NCI-H2196 treated with DMSO at 0.1 percent for 48 hours (cell line): ENCODE results near the gene ZDHHC14.

ENCODE experiments used
- DNase-seq: peaks from one replicate; lab custom pipeline; 2025; ENCODE audit not compliant: unreplicated experiment; lab: John Stamatoyannopoulos, UW

The ZDHHC14 gene

DNA sequence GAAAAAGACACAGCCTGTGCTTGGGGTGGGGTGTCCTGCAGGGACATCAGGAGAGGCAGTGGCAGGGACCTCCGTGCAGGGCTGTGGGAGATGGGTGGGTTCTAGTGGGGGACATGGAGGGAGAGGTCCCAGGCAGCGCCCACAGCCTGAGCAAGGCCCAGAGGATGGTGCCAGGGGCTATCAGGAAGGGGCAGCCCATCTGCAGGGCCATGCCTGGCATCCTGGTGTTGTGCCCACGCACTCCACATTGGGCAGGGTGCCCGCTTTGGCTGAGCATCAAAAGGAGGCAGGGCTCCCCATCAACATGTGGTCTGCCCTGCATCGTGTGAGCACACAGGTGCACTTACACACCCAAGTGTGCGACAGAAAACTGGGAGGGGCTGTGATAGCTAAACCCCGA, 257.8 kb downstream of the ZDHHC14 start:
- no peak for DNase-seq

DNA sequence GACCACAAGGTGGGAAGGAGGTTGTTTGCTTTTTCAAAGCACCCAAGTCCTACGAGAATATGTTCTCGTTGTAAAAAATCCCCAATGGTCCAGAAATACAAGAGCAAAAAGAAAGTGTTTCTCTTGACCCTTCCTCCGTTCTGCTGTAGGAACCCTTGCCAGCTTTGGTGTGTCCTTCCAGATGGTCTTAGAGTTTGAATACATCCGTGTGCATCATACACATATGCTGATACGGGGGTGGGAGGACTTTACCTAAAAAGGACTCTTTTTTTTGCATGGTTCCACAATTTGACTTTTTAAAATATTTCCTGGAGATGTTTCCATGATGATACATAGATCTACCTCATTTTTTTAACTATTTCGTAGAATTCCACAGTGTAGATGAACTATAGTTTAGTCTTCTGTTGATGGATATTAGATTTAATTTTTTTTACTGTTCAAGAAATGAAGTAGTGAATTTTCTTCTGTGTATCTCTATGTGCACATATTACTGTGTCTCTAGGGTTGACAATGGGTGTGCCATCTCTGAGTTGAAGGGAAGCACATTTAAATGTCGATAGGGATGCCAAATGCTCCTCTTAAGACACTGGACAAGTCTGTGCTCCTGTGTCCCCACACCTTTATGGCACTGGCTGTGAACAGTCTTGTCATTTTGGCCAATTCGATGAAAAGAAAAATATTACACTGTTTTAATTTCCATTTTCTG, 259.9 kb downstream of the ZDHHC14 start:
- DNase-seq = no peak

DNA sequence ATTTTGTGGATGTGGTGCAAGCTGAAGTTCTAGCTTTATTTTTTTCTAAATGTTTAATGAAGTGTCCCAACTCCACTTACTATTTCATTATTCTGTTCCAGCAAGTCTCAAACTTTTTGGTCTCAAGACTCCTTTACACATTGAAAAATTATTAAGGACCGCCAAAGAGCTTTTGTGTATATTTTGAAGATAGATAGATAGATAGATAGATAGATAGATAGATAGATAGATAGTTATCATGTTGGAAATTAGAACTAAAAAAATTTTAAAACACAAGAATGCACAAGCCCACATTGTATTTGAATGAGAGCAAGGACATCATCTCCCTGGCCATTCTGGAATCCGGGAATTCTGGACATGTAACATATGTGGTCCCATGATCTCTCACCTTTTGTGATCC, 260.8 kb downstream of the ZDHHC14 start:
- no peak for DNase-seq

DNA sequence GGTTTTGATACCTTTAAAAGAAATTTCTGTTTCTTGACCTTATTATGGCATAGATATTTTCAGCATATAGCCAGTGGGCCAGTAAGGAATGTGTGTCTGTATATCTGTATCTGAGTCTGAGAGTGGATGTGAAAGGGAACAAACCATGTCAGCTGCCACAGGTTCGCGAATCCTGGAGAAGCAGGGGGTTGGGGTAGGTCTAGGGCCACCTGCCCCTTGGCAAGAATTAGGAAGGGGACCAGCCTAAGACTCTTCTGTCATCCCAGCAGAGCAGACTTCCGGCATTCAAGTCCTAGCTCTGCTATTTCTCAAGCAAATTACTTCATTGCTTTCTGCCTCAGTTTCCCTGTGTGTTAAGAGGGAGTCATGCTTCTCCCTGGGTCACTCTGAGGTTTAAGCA, 261.7 kb downstream of the ZDHHC14 start:
- DNase-seq = no peak

DNA sequence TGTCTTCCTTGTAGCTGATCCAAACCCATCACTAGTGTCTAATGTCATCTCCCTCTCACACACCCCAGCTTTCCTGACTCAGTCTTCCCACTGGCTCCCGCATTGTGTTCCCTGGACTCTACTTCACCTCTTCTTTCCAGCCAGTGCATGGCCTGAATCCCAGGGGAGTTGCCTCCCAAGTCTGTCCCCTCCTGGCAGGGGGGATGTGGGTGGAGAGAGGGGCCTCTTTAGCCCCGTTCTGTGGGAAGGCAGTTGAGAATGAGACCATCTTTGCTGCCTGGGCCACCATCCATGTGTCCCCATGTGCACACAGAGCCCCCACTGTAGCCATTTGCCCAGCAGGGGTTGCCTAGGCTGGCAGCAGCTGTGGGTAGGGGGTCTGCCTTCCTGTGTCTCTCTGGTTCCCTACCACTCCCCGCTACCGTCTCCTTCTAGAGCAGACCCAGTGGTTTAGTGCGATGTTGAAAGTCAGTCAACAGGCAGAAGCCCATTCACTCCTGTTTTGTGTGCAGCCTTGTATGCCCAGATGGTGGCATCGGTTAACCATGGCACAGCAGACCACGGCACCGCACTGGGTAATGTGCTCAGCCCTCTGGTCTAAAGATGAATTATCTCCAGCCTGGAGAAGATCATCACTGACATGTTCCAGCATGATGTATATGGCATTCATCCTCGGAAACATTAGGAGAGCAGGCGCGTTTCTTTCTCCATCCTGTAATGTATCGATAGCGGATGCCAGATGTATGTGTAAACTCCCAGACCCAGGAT, 263.2 kb downstream of the ZDHHC14 start:
- no peak for DNase-seq

DNA sequence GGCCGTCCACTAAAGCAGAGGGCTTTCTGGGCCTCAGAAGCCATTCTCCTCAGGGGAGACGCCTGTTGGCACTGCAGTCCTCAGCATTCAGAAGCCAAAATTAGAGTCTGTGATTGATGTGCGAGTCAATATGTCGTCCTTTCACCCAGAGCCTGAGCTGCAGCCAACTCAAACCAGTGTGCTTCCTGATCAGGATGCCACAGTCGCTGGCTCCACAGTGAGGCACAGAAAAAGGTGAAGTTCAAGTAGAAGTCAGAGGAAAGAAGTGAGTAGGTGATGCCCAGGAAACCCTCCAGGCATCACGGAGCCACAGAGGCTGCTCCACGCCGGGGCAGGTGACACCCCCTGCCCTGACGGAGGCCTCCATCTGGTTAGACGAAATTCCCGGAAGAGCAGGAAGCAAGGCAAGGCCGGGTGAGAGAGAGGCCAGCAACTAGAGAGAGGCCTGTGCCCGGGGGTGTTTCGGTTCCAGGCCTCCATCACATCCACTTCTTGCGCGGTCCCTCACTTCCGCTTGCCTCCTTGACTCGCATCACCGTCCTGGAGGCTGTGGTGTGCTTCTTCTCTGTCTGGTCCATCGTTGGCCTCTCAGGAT, 264.3 kb downstream of the ZDHHC14 start:
- DNase-seq = no peak

DNA sequence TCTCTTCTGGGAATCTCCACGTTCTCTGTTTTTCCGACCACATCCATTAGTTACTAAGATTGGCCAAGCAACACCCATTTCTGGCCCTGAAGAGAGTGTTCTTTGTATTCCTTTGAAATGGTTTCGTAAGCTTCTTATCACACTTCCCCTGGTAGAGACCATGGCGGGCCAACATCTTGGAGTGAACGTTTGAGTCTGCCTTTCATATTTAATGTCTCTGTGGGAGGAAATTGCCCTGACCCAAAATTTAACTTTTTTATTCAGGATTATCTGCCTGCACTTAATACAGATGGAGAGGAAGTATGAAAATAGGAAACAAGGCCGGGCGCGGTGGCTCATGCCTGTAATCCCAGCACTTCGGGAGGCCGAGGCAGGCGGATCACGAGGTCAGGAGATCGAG, 265.0 kb downstream of the ZDHHC14 start:
- DNase-seq = no peak

DNA sequence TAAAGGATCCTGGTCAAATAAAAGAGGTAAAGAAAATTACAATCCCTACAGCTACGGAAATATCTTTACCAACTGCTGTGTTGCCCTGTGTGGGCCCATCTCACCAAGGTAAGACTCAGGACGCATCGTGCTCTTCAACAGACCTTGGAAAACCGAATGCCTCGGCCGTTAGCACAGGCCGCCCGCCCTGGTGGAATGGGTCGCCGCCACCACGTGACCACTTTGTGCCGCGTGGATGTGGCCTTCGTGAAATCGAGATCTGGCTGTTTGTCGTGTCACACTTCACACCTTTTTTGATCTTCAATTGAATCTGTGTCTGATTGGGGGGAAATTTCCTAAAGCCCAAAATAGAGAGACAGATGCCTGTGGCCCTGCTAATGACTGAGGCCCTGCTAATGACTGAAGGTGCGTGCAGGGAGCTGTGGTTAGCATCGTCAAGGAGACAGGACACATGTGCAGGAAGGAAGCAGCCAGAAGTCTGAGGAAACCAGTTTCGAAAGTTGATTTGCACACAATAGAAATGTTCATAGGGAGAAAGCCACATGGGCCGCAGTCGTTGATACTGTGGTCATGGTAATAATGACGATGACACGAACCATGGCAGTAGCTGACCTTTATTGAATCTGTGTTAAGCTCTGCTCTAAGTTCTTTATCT, 266.4 kb downstream of the ZDHHC14 start:
- DNase-seq = no peak

DNA sequence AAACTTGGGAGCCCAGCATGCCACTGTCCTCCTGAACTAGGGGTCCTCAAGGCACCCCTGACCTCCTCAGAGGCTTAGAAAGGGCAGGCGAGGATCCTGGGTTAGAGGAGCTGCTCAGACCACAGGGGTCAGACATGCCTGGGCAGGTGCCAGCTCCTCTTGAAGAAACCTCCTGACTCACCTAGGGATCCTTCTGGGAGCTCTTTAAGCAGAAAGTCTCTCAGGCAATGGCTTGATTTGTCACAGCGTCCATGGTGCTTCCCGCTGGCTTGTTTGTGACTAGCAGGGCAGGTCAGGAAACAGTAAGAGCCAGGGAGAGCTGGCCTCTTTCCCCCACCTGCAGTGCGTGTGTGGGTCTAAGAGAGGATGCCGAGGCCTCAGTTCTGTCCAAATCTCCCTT, 267.6 kb downstream of the ZDHHC14 start:
- DNase-seq = no peak

DNA sequence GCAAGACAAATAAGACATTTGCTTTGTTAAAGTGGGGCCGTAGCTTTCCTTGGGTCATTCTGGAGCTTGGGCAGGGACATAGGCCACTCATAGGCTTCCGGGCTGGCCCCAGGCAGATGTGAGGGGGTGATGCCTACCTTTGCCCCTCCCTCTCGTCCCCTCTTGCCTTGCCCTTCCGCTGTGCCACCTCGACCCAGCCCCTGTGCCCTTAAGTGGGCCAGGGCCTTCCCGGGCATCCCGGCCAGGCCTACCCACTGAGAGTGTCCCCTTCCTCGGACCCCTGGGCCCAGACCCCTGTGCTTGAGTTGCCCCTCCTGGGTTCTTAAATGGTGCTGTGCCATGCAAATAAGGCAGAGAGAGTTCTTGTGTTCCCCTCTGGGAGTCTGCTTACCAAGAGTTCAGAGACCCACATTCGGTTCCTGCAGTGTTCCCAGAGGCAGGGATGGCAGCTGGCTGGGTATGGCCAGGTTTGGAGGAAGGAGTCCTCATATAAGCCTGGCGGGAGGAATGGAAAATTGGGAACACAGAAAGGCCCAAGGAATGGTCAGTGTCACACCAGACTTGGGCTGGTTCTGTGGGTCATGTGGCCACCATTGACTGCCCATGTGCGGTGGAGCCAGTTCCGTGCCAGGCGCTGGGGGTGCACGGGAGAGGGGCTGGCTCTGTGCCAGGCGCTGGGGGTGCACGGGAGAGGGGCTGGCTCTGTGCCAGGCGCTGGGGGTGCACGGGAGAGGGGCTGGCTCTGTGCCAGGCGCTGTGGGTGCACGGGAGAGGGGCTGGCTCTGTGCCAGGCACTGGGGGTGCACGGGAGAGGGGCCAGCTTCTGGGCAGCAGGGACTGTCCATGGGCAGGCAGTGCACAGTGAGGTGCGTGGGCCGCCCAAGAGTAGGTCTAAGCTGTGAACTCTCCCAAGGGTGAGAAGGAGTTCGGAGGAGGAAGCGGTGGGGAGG, 268.6 kb downstream of the ZDHHC14 start:
- DNase-seq = no peak

DNA sequence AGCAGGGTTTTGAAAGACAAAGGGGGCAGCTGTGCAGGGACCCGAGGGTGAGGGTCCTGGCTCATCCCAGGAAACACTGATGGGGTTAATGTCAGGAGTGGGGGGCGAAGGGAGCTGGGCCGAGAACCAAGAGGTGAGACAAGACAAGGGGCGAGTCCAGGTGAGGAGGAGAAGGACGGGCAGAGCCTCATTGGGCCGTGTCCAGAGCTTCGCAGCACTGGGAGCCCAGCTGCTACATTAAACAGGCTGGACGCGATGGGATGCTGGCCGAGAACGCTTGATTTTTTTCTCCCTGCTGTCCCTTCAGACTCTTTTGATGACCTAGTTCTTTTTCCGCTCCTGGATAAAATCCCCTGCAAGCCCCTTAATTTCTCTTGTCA, 269.3 kb downstream of the ZDHHC14 start:
- DNase-seq = no peak

DNA sequence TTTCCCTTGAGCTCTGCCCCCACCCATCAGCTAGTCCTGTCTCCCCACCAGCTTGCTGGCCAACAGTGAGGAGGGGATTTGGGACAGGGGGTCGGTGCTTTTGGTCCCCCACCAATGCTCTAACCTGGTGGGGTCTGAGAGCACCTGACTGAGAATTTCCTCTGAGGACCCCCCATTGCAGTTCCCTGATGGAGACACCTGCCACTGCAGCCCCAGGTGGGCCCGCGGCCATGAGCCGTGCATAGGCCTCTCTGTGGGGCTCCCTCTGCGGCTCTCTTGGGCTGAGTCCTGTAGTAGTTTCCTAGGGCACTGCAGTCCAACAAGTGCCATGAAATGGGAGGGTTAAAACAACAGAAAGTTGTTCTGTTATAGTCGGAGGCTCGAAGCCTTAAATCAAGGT, 269.8 kb downstream of the ZDHHC14 start:
- no peak for DNase-seq

DNA sequence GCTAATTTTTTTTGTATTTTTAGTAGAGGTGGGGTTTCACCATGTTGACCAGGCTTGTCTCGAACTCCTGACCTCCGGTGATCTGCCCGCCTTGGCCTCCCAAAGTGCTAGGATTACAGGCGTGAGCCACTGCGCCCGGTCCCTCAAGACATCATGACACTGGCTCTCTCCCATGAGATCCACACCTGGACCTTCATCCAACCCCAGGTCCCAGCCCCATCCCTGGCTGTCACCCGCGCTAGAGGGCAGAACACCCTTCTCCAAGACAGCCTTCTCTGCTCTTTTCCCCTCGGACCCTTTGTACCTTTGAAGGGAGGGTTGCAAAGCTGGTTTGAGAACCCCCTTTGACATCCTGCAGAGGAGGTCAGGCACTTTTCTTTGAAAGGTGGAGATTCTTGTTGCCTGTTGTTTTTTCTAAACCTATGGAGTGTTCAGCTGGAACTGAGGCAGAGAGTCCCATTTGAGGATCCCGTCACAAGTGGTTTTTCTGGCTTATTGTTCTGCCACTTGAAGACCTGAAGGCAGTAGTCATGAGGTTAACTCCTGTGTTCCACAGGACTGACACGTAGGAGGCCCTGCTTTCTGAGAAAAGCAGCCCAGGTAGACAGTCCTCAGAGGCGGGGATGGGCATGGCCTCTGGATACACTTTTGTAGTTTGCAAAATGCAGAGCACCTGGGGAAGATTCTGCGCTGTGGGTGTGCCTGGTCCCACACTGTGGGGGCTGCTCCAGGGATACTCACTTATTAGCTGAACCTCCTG, 270.9 kb downstream of the ZDHHC14 start:
- DNase-seq = no peak

DNA sequence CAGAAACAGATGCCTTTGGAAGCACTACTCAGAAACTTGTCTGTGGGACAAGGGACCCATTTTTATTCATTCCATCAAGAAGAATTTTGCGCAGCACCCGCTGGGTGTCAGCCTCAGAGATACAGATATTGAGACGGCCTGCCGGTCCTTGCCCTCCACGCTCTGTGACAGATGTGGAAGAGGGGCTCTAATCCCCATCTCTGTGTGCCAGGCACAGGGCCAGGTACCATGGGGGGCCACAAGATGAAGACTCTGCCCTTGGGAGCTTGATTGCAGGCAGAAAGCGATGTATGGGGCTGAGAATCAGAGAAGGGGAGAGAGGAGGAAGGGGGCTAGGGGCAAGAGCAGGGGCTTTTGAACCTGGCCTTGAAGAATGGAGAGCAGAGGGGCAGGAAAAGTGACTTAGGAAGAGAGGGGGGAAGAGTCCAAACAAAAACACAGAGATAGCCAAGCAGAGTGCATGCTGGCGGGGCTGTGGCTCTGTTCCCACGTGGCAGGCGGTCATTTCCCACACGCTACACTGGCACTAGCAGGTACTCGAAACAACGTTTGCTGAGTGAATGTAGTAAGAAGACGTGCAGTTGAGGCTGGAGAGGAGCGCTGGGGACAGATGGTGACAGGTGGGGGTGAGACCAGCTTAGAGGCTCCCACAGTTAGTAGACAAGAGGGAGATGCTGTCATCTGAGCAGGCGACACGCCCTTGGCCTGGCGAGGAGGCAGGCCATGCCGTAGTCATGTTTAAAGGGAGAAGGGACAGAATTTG, 271.8 kb downstream of the ZDHHC14 start:
- DNase-seq = no peak

DNA sequence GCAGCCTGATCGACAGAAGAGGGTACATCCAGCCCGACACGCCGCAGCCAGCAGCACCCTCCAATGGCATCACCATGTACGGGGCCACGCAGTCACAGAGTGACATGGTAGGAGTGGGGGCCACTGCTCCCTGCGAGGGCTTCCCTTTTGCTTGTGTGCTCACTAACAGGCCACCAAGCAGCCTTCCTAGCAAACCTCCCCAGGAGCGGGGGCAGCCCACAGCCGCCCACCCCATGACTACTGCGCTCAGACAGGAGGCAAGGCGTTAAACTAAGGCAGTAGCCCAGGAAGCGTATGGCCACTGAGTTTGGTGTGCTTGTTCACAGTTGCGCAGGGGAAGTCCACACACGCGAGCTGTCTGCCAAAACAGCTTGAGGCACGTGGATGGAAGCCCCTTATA, 272.5 kb downstream of the ZDHHC14 start:
- no peak for DNase-seq

DNA sequence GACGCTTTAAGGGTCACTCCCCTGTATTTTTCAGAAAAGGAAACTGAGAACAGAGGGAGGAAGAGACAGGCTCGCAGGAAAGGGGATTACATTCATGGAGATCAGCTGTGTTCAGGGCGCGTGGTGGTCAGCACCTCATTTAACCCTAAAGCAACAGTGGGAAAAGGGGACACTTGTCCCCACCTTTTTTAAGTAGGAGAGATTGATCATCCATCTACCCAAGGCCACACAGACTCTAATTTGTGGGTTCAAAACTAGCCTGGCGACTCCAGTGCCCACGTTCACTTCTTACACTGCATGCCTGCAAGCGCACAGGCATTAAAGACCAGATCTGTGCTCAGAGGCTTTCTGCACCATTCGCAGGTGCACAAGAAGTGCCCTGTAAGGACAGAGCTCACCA, 274.1 kb downstream of the ZDHHC14 start:
- no peak for DNase-seq

DNA sequence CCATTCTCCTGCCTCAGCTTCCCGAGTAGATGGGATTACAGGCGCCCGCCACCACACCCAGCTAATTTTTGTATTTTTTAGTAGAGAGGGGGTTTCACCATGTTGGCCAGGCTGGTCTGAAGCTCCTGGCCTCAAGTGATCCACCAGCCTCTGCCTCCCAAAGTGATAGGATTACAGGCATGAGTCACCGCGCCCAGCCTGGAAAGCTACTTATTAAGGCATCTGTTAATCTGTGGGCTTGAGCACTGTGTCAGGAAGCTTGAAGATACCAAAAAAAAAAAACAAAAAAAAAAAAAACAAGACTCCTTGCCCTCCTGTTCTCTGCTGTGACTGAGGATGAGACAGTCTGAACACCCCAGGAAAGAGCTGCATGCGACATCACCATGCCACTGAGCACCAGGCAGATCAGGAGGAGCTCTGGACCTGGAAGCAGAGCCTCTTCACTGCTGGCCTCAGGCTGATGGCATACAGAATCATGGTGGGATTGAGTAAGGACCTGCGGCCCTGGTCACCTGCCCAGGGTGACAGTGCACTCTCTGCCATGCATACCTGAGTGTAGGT, 275.5 kb downstream of the ZDHHC14 start:
- no peak for DNase-seq

DNA sequence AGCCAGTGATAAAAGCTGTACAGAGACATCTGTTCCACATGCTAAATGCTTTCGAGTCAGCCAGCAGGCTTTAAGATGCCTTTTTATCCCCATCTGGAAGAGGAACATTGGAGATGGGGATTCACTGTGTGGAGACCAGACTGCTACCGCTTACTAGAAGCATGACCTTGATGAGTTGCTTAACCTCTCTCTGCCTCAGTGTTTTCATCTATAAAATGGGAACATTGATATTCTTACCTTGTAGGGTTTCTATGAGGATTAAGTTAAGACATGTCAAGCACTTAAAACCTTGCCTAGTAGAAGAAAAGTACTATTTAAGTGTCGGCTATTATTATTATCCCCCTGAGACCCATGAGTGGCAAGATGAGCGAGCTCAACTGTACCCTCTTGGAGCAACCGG, 276.8 kb downstream of the ZDHHC14 start:
- no peak for DNase-seq

DNA sequence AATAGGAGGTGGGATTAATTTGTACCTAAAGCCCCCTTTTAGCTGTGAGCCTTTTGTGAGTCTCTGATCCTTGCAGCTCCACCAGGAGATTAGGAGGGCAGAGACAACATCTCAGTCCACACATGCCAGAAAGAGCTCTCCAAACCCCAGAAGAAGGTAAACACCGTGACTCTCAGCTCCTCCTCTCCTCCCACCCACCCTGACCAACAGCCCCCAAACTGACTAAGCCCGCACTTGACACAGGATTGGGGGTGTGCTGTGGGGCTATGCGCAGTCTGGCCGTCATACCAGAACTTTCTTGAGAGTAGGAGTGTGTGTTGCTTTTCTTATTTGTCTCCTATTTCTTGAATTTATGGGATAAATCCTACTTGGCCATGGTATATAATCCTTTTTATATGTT, 277.3 kb downstream of the ZDHHC14 start:
- no peak for DNase-seq
